Activated CD4-positive, alpha-beta T cell treated with anti-CD3 and anti-CD28 coated beads, Interleukin-2, Interleukin-4, amounts not matched to agents 100 ng/mL and 50 ng/mL, durations not matched to agents 16 hours and 8 hours (primary cell): ENCODE results near the gene DCX.
"Not testable (repeated sequence)": the region's sequence is repeated elsewhere in the genome, so short reads cannot be mapped to it uniquely, and the experiment has no call there.

Experiments used
- DNase-seq: peaks from one replicate; pipeline ENCODE4 v3.0.0-alpha.2; 2020; ENCODE audit warnings: low spot score

DCX gene

GRCh38 chrX:111365770-111366325 is 46.1 kb downstream of the DCX start:
- DNase-seq: no peak

GRCh38 chrX:111363741-111364140 is 48.3 kb downstream of the DCX start:
- no peak for DNase-seq

GRCh38 chrX:111361751-111362150 is 50.2 kb downstream of the DCX start:
- no peak for DNase-seq

GRCh38 chrX:111360839-111361238 is 51.2 kb downstream of the DCX start:
- no peak for DNase-seq

GRCh38 chrX:111355523-111356115 is 56.4 kb downstream of the DCX start:
- no peak for DNase-seq

- no peak for DNase-seq
Observed at GRCh38 chrX:111354496-111354895, 57.5 kb downstream of the DCX start.

- no peak for DNase-seq
Observed at GRCh38 chrX:111353793-111354192, 58.2 kb downstream of the DCX start.

- DNase-seq: no peak
Observed at GRCh38 chrX:111352424-111352823, 59.6 kb downstream of the DCX start.

GRCh38 chrX:111349934-111350333 is 62.1 kb downstream of the DCX start:
- DNase-seq: no peak

GRCh38 chrX:111349101-111349500 is 62.9 kb downstream of the DCX start:
- DNase-seq: no peak

- DNase-seq: no peak
Observed at GRCh38 chrX:111348429-111348828, 63.6 kb downstream of the DCX start.

GRCh38 chrX:111346150-111346549 is 65.8 kb downstream of the DCX start:
- not testable (repeated sequence) for DNase-seq

- no peak for DNase-seq
Observed at GRCh38 chrX:111340054-111340453, 71.9 kb downstream of the DCX start.

GRCh38 chrX:111339212-111339611 is 72.8 kb downstream of the DCX start:
- no peak for DNase-seq

- DNase-seq: no peak
Observed at GRCh38 chrX:111338095-111338698, 73.8 kb downstream of the DCX start.

GRCh38 chrX:111337067-111337637 is 74.8 kb downstream of the DCX start:
- no peak for DNase-seq

GRCh38 chrX:111336141-111336540 is 75.9 kb downstream of the DCX start:
- DNase-seq: no peak

- no peak for DNase-seq
Observed at GRCh38 chrX:111329370-111329769, 82.6 kb downstream of the DCX start.

- DNase-seq: no peak
Observed at GRCh38 chrX:111328858-111329257, 83.1 kb downstream of the DCX start.

- no peak for DNase-seq
Observed at GRCh38 chrX:111322231-111322855, 89.6 kb downstream of the DCX start.

GRCh38 chrX:111319451-111319850 is 92.5 kb downstream of the DCX start:
- DNase-seq: no peak

GRCh38 chrX:111318901-111319300 is 93.1 kb downstream of the DCX start:
- DNase-seq: no peak

GRCh38 chrX:111309083-111309482 is 102.9 kb downstream of the DCX start:
- DNase-seq: no peak
